Activated CD8-positive, alpha-beta memory T cell treated with anti-CD3 and anti-CD28 coated beads, Interleukin-2, amount 50 U/mL, for 1 hour (primary cell): ENCODE data around the gene KIAA1210.
"Not testable (repeated sequence)": the region's sequence is repeated elsewhere in the genome, so short reads cannot be mapped to it uniquely, and the experiment has no call there.

Experiments used
- DNase-seq: peaks from one replicate; pipeline ENCODE4 v3.0.0-alpha.2; 2020; ENCODE audit errors: extremely low read depth

KIAA1210 gene

GRCh38 chrX:119040432-119040831 lies 87.2 kb downstream of the KIAA1210 start:
- DNase-seq = no peak

- DNase-seq = no peak
These were observed 91.2 kb downstream of the KIAA1210 start for GRCh38 chrX:119036107-119037029.

GRCh38 chrX:119030990-119031389 lies 96.6 kb downstream of the KIAA1210 start:
- DNase-seq = no peak

GRCh38 chrX:119029656-119030055 lies 98.0 kb downstream of the KIAA1210 start:
- DNase-seq = not testable (repeated sequence)

GRCh38 chrX:119028733-119029330 lies 98.8 kb downstream of the KIAA1210 start:
- no peak for DNase-seq
